H1 (cell line): ENCODE results near the gene LEMD2. TPM values are rescaled to one million over a fixed set of nuclear protein-coding genes. Genes with fewer than 3 reads are reported as not detected.

ENCODE experiments used
- CTCF ChIA-PET: fragments of 300-600 bp; sonication (Branson Sonifier 250); formaldehyde crosslinking; loops from one replicate; lab custom pipeline; 2021; ENCODE audit not compliant: partially characterized antibody; lab: Charles Lee
- POLR2A ChIA-PET: fragments of 300-600 bp; sonication (Branson Sonifier 250); formaldehyde crosslinking; loops from one replicate; lab custom pipeline; 2021; ENCODE audit warnings: inconsistent platforms; ENCODE audit not compliant: partially characterized antibody; lab: Charles Lee
- DNase-seq, 2 experiments: peaks; one replicate each; pipeline versions ENCODE4 v3.0.0 to v3.0.0-alpha.2; 2010 to 2022; ENCODE audit warnings: low spot score in 2 of 2, low read depth in 1 of 2, mixed read lengths in 1 of 2
- FAIRE-seq: peaks from 2 replicates; lab custom pipeline; 2011; peaks lifted over from hg19 to GRCh38; lab: Jason Lieb, UNC
- H2AFZ ChIP-seq: 2 replicates; pipeline ENCODE4 v1.8.1; 2012; ENCODE audit warnings: low read length, inconsistent platforms
- H2AK5ac ChIP-seq: 2 replicates; pipeline ENCODE4 v1.6.1; 2013; ENCODE audit warnings: low read depth, low read length
- H2BK120ac ChIP-seq: replicated peaks from 2 replicates; pipeline ENCODE3; 2013; ENCODE audit warnings: low read depth, low read length, inconsistent platforms
- H2BK12ac ChIP-seq: 2 replicates; pipeline ENCODE4 v1.6.1; 2013; ENCODE audit warnings: low read depth, low read length
- H2BK15ac ChIP-seq: 2 replicates; pipeline ENCODE4 v1.6.1; 2013; ENCODE audit warnings: low read length
- H2BK20ac ChIP-seq: 2 replicates; pipeline ENCODE4 v1.6.1; 2013; ENCODE audit warnings: low read length
- H2BK5ac ChIP-seq: 2 replicates; pipeline ENCODE4 v1.6.1; 2013; ENCODE audit warnings: low read depth, low read length
- H3K14ac ChIP-seq: 2 replicates; pipeline ENCODE4 v1.6.1; 2013; ENCODE audit warnings: inconsistent platforms; ENCODE audit not compliant: insufficient read length
- H3K18ac ChIP-seq: 2 replicates; pipeline ENCODE4 v1.6.1; 2013; ENCODE audit warnings: low read length; ENCODE audit errors: extremely low read depth
- H3K23ac ChIP-seq: 2 replicates; pipeline ENCODE4 v1.6.1; 2013; ENCODE audit warnings: inconsistent platforms; ENCODE audit not compliant: insufficient read length
- H3K23me2 ChIP-seq: 2 replicates; pipeline ENCODE4 v1.6.1; 2013; ENCODE audit warnings: low read depth, low read length
- H3K27ac ChIP-seq: 2 replicates; pipeline ENCODE4 v1.6.1; 2011; ENCODE audit warnings: low read depth, low read length, inconsistent platforms
- H3K27me3 ChIP-seq, 4 experiments: replicated peaks in 1 of 4; 1 replicate in 1 of 4; 2 replicates in 3 of 4; pipeline versions ENCODE4 v1.6.1 to v1.8.1; 2011 to 2013; ENCODE audit warnings: low read length in 3 of 4, mild to moderate bottlenecking in 3 of 4, inconsistent platforms in 2 of 4, mixed read lengths in 2 of 4, moderate library complexity in 1 of 4; ENCODE audit not compliant: control insufficient read depth in 3 of 4, insufficient read depth in 3 of 4; ENCODE audit errors: extremely low read depth in 1 of 4
- H3K36me3 ChIP-seq, 4 experiments: 2 replicates each; pipeline versions ENCODE4 v1.6.1 to v1.8.1; 2011 to 2013; ENCODE audit warnings: mild to moderate bottlenecking in 4 of 4, low read length in 3 of 4, moderate library complexity in 2 of 4, control low read depth in 1 of 4, inconsistent platforms in 1 of 4; ENCODE audit not compliant: insufficient read depth in 4 of 4, control insufficient read depth in 2 of 4
- H3K4ac ChIP-seq: replicated peaks from 2 replicates; pipeline ENCODE3; 2013; ENCODE audit warnings: low read length, low read depth, mixed read lengths, inconsistent platforms; ENCODE audit not compliant: insufficient read length
- H3K4me1 ChIP-seq, 4 experiments: replicated peaks in 1 of 4; 1 replicate in 1 of 4; 2 replicates in 3 of 4; pipeline versions ENCODE4 v1.6.1 to v1.8.1; 2011 to 2013; ENCODE audit warnings: low read length in 3 of 4, inconsistent platforms in 2 of 4, mixed read lengths in 1 of 4; ENCODE audit not compliant: insufficient read depth in 4 of 4, control insufficient read depth in 3 of 4
- H3K4me2 ChIP-seq, 2 experiments: 2 replicates each; pipeline versions ENCODE4 v1.6.1 to v1.8.1; 2011 to 2013; ENCODE audit warnings: low read depth in 2 of 2, low read length in 2 of 2, control low read depth in 1 of 2, inconsistent platforms in 1 of 2, mild to moderate bottlenecking in 1 of 2; ENCODE audit not compliant: insufficient read depth in 1 of 2
- H3K4me3 ChIP-seq, 4 experiments: fragments of 200-600, 300-600 bp in 1 of 4; sonication (generic), shearing (Covaris generic), sonication (Bioruptor Twin) in 1 of 4; 2 replicates each; pipeline versions ENCODE4 v1.5.1 to v1.8.1; 2011 to 2016; ENCODE audit warnings: low read length in 4 of 4, low read depth in 3 of 4, control low read depth in 2 of 4, inconsistent platforms in 2 of 4, mild to moderate bottlenecking in 2 of 4, mixed read lengths in 1 of 4, moderate library complexity in 1 of 4; ENCODE audit not compliant: insufficient read depth in 2 of 4; ENCODE audit errors: extremely low read depth in 1 of 4
- H3K56ac ChIP-seq: replicated peaks from 2 replicates; pipeline ENCODE3; 2013; ENCODE audit warnings: low read depth, mild to moderate bottlenecking, mixed read lengths, low read length, inconsistent platforms; ENCODE audit not compliant: insufficient read length
- H3K79me1 ChIP-seq: 2 replicates; pipeline ENCODE4 v1.6.1; 2013; ENCODE audit warnings: low read depth, low read length, control low read depth
- H3K79me2 ChIP-seq, 2 experiments: 2 replicates each; pipeline versions ENCODE4 v1.6.1 to v1.8.1; 2012 to 2013; ENCODE audit warnings: low read length in 2 of 2, mild to moderate bottlenecking in 2 of 2, inconsistent platforms in 1 of 2; ENCODE audit not compliant: insufficient read depth in 2 of 2, control insufficient read depth in 1 of 2
- H3K9ac ChIP-seq, 4 experiments: replicated peaks in 1 of 4; 1 replicate in 1 of 4; 2 replicates in 3 of 4; pipeline versions ENCODE4 v1.6.1 to v1.8.1; 2011 to 2013; ENCODE audit warnings: low read depth in 3 of 4, low read length in 3 of 4, control low read depth in 2 of 4, mild to moderate bottlenecking in 2 of 4, moderate library complexity in 2 of 4, inconsistent platforms in 1 of 4; ENCODE audit errors: extremely low read depth in 1 of 4
- H3K9me3 ChIP-seq, 2 experiments: 2 replicates each; pipeline versions ENCODE4 v1.6.1 to v1.8.1; 2012 to 2013; ENCODE audit warnings: mild to moderate bottlenecking in 2 of 2, moderate library complexity in 2 of 2, control low read depth in 1 of 2, inconsistent platforms in 1 of 2, low read depth in 1 of 2, low read length in 1 of 2, mixed read lengths in 1 of 2; ENCODE audit not compliant: insufficient read depth in 2 of 2
- H4K20me1 ChIP-seq, 2 experiments: replicated peaks in 1 of 2; 2 replicates each; pipeline versions ENCODE3 to v1.8.1; 2011 to 2013; ENCODE audit warnings: inconsistent platforms in 2 of 2, low read length in 2 of 2, mild to moderate bottlenecking in 1 of 2; ENCODE audit not compliant: insufficient read depth in 2 of 2, control insufficient read depth in 1 of 2
- H4K5ac ChIP-seq: 2 replicates; pipeline ENCODE4 v1.6.1; 2013; ENCODE audit warnings: low read length, low read depth, mixed read lengths, inconsistent platforms; ENCODE audit not compliant: insufficient read length
- H4K8ac ChIP-seq: 2 replicates; pipeline ENCODE4 v1.8.0; 2013; ENCODE audit warnings: mild to moderate bottlenecking, moderate library complexity, low read length, inconsistent platforms; ENCODE audit not compliant: insufficient read depth; ENCODE audit errors: extremely low read depth
- H4K91ac ChIP-seq: replicated peaks from 2 replicates; pipeline ENCODE3; 2013; ENCODE audit warnings: low read length, mixed read lengths, inconsistent platforms; ENCODE audit not compliant: insufficient read length
- BCL11A ChIP-seq, 2 experiments: IDR thresholded peaks; one replicate each; pipeline ENCODE4 v1.6.1; 2011; ENCODE audit warnings: low read depth in 2 of 2, low read length in 2 of 2, mild to moderate bottlenecking in 2 of 2
- EGR1 ChIP-seq: IDR thresholded peaks from 2 replicates; pipeline ENCODE4 v1.6.1; 2011; ENCODE audit warnings: low read depth, low read length, borderline replicate concordance
- FOSL1 ChIP-seq: IDR thresholded peaks from 2 replicates; pipeline ENCODE4 v1.6.1; 2011; ENCODE audit warnings: mild to moderate bottlenecking, low read depth, low read length, moderate library complexity; ENCODE audit not compliant: insufficient read depth
- GABPA ChIP-seq: IDR thresholded peaks from 2 replicates; pipeline ENCODE4 v1.6.1; 2011; ENCODE audit warnings: mild to moderate bottlenecking, low read length, moderate library complexity, borderline replicate concordance; ENCODE audit not compliant: insufficient read depth
- HDAC6 ChIP-seq: IDR thresholded peaks from one replicate; pipeline ENCODE4 v1.7.1; 2012; ENCODE audit warnings: low read depth, mild to moderate bottlenecking, inconsistent platforms, low read length, moderate library complexity
- NRF1 ChIP-seq: IDR thresholded peaks from 2 replicates; pipeline ENCODE4 v1.6.1; 2011; ENCODE audit warnings: mild to moderate bottlenecking, low read depth, low read length, improper control_type of control experiment
- POLR2A ChIP-seq, 2 experiments: IDR thresholded peaks; 1 replicate in 1 of 2; 2 replicates in 1 of 2; pipeline ENCODE4 v1.6.1; 2011; ENCODE audit warnings: low read depth in 2 of 2, low read length in 2 of 2, mild to moderate bottlenecking in 2 of 2; ENCODE audit errors: control extremely low read depth in 1 of 2
- SP1 ChIP-seq: IDR thresholded peaks from 2 replicates; pipeline ENCODE4 v1.6.1; 2011; ENCODE audit warnings: low read depth, low read length
- SP4 ChIP-seq: IDR thresholded peaks from 2 replicates; pipeline ENCODE4 v1.6.1; 2012; ENCODE audit warnings: low read length, inconsistent platforms
- TAF1 ChIP-seq: IDR thresholded peaks from 2 replicates; pipeline ENCODE4 v1.6.1; 2011; ENCODE audit warnings: mild to moderate bottlenecking, low read depth, low read length
- ZNF274 ChIP-seq: IDR thresholded peaks from 2 replicates; pipeline ENCODE4 v1.7.0; 2012; ENCODE audit warnings: low read length, borderline replicate concordance; ENCODE audit errors: extremely low read depth
- WGBS, 2 experiments: shearing (Covaris generic) in 1 of 2; methylation state at CpG; one replicate each; pipeline versions ENCODE4 v1.1.6 to v1.1.7; 2013 to 2015; ENCODE audit warnings: low lambda C conversion rate in 2 of 2, mixed read lengths in 2 of 2, inconsistent platforms in 1 of 2, low coverage in 1 of 2, missing lambda C conversion rate in 1 of 2; ENCODE audit not compliant: insufficient replicate concordance in 2 of 2, insufficient coverage in 1 of 2, insufficient read length in 1 of 2; ENCODE audit errors: extremely low coverage in 1 of 2, missing lambda C conversion rate in 1 of 2; 5-methylcytosine and 5-hydroxymethylcytosine counted together
- polyA plus RNA-seq, 7 experiments: library from polyadenylated mRNA; depleted of rRNA in 3 of 7; stranded (reverse) in 5 of 7; unstranded in 2 of 7; fragments of >200 nt in 5 of 7; fragments of 200-250 nt in 2 of 7; gene quantifications; 1 replicate in 5 of 7; 2 replicates in 1 of 7; 4 replicates in 1 of 7; pipeline versions ENCODE4 v1.2.1 to v1.2.3, GENCODE V29; 2011 to 2013; ENCODE audit warnings: missing spikeins in 2 of 7, mixed read lengths in 2 of 7
- total RNA-seq: library from RNA; stranded (reverse); fragmentation: NEBNext Ultra II Directional; extraction: Animal tissue kit (Norgen Biotek cat#: 25700); gene quantifications from 2 replicates; pipeline ENCODE4 v1.2.1, GENCODE V29; 2021

The LEMD2 gene
- total and polyA plus RNA-seq, 2 of the 8 experiments (the other 6 are each of a cell fraction or from before 2014, with no cell fraction given), result 32.7 to 57.3 TPM

DNA sequence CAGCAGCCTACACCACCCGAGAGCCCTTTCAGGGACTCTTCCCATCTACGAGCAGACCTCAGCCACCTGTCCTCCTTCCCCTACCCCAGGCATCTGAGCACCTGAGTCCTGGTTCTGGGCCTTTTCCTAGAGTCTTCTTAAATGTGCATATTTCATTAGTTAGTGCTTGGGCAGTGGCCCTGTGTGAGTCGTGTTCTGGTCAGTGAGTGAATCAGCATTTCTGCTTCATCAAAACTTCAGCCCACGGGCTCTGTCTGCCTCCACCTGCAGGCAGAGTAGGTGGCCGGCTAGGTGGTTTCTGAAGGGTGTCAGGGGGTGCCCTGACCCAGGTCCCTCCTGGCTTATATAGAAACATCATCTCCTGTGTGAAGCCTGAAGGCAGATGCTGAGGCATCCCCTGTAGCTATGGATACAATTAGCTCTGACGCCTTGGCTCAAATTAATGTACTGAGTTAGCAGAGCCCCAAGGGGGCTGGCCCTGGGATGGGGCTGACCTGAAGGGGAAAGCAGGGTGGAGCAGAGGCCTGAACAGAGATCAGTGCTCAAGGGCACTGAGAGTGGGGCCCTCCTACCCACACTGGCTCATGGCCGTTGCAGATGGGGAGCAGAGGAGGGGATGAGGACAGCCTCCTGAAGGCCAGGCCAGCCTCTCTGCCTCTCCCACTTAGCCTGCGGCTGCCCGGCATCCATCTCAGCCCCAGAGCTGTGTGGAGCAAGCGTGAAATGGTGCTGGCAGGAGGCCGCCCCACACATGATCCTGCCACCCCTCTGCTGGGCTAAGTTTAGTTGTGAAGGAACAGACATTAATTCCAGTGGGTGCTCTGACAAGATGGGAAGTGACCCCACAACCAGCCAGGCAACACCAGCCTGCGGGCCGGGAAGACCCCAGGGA lies 55.9 kb downstream of the LEMD2 start:
- POLR2A ChIA-PET, result no interaction called here
- Histone ChIP-seq H3K4me2 (no peak overlapping the region), H3K9ac (no peak overlapping the region), H3K9me3 (no peaks in the 10 kb centered on the region), H2AFZ (no peak overlapping the region)
- TF ChIP-seq GABPA, result no peak
- TF ChIP-seq FOSL1, result no peak
- no peak for TF ChIP-seq BCL11A (IDR thresholded peaks at IDR 0.05; ENCODE audit: low read depth in 2 of 2, low read length in 2 of 2)
- no peak for TF ChIP-seq EGR1
- no peak for TF ChIP-seq SP4
- TF ChIP-seq ZNF274, result no peak
- no peak for TF ChIP-seq SP1
- TF ChIP-seq TAF1, result no peak
- no peak for TF ChIP-seq HDAC6
- TF ChIP-seq POLR2A (IDR thresholded peaks at IDR 0.05; ENCODE audit: control extremely low read depth in 1 of 2, low read depth in 2 of 2, low read length in 2 of 2), result no peak
- no peak for TF ChIP-seq NRF1
- TF ChIP-seq, all 59 proteins: peak for 0
- Histone ChIP-seq H3K79me2 (no peaks in the 10 kb centered on the region), H3K23ac (no peak overlapping the region), H4K20me1 (no peaks in the 10 kb centered on the region), H2BK5ac (no peak overlapping the region), H3K18ac (no peak overlapping the region), H4K91ac (no peak overlapping the region), H3K79me1 (no peaks in the 10 kb centered on the region), H2BK20ac (no peak overlapping the region), H2BK15ac (no peak overlapping the region), H3K27me3 (peaks cover 0 to 5% (median 0%) of the 10 kb centered on the region in 4 experiments; a peak in 3 of 7 replicates), H3K36me3 (no peaks in the 10 kb centered on the region), H3K4me1 (no peaks in the 10 kb centered on the region), H3K56ac (no peak overlapping the region), H3K14ac (no peak overlapping the region), H3K27ac (no peak overlapping the region), H2BK120ac (no peak overlapping the region), H4K5ac (no peak overlapping the region), H4K8ac (no peak overlapping the region; the same call in 1 of the 2 replicates), H3K4ac (no peak overlapping the region), H2AK5ac (no peak overlapping the region), H2BK12ac (no peak overlapping the region), H3K23me2 (no peaks in the 10 kb centered on the region), H3K4me3 (no peak overlapping the region)
- 89% methylated on average over 13 of the region's 13 CpGs; no CpG with 5 or more reads in 1 of the 2 experiments for WGBS, 2 experiments
- CTCF ChIA-PET, result interaction anchor here (1.0 to 2.6 kb wide), 7 partner anchors 10 to 431 kb away, joined by 3 to 10 read pairs (median 3); partner anchors contain the start of gene GRM4
- no peak for FAIRE-seq
- no peak for DNase-seq
